ENCODE results near the gene DNAH5. TPM values are rescaled to one million over a fixed set of nuclear protein-coding genes. Genes with fewer than 3 reads are reported as not detected.

DNAH5 gene
- total and polyA plus RNA-seq, 2 of the 13 experiments (the other 11 are each of a cell fraction or from before 2014, with no cell fraction given) = 0.09 TPM

- no peaks in the 10 kb centered on the region for H3K36me3 ChIP-seq (replicated peaks in 1 of 2; ENCODE audit: control insufficient read depth in 1 of 2, insufficient read depth in 2 of 2, low read length in 2 of 2)
- H3K4me2 ChIP-seq (ENCODE audit: low read depth, low read length) = no peak overlapping the region
- H3K9me3 ChIP-seq (ENCODE audit: low read length) = no peaks in the 10 kb centered on the region
- H3K79me2 ChIP-seq (ENCODE audit: insufficient read depth, low read length) = no peaks in the 10 kb centered on the region
- no peaks in the 10 kb centered on the region for H3K4me1 ChIP-seq (ENCODE audit: insufficient read depth, low read length)
- no peaks in the 10 kb centered on the region; a peak in 1 of 5 replicates for H3K27me3 ChIP-seq (ENCODE audit: control insufficient read depth in 1 of 2, insufficient read depth in 2 of 2, low read length in 2 of 2)
- no peak overlapping the region for H2AFZ ChIP-seq (ENCODE audit: low read length)
- ATAC-seq (no peak), FAIRE-seq (no peak), DNase-seq (ENCODE audit: low spot score) (no peak)
- H3K27ac ChIP-seq (ENCODE audit: extremely low read length, insufficient read depth, low read length) = no peak overlapping the region
- CTCF ChIA-PET (ENCODE audit: low intra/inter-chr PET ratio, low total read pairs) = no interaction called here
- H4K20me1 ChIP-seq (ENCODE audit: insufficient read depth, low read length) = no peaks in the 10 kb centered on the region
- TF ChIP-seq, protein P1, sequence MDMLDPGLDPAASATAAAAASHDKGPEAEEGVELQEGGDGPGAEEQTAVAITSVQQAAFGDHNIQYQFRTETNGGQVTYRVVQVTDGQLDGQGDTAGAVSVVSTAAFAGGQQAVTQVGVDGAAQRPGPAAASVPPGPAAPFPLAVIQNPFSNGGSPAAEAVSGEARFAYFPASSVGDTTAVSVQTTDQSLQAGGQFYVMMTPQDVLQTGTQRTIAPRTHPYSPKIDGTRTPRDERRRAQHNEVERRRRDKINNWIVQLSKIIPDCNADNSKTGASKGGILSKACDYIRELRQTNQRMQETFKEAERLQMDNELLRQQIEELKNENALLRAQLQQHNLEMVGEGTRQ (IDR thresholded peaks at IDR 0.05; ENCODE audit: low read depth, low read length) = no peak
- TF ChIP-seq, protein P1 (CRISPR knock-in tag; IDR thresholded peaks at IDR 0.05; ENCODE audit: borderline replicate concordance) = no peak
- TF ChIP-seq TERF1 (CRISPR knock-in tag; IDR thresholded peaks at IDR 0.05) (no peak), ZBTB39 (CRISPR knock-in tag; IDR thresholded peaks at IDR 0.05) (no peak), SP5 (CRISPR knock-in tag; IDR thresholded peaks at IDR 0.05; ENCODE audit: borderline replicate concordance, low read depth) (no peak), ZNF34 (CRISPR knock-in tag; IDR thresholded peaks at IDR 0.05; ENCODE audit: borderline replicate concordance) (no peak), ZBTB42 (CRISPR knock-in tag; IDR thresholded peaks at IDR 0.05) (no peak)
- no peak overlapping the region for H3K9ac ChIP-seq (ENCODE audit: insufficient read depth, low read depth, low read length)
- intact Hi-C loops (cut with micrococcal nuclease; ENCODE audit: unreplicated experiment) (no loop called here), in situ Hi-C loops (cut with HindIII; ENCODE audit: extremely low pct_ligation_motif_present, low pct_unique_long_range_greater_than_20kb) (no loop called here)
- no TSS peak for BruUV-seq (replicated peaks)
- no peak overlapping the region for H3K4me3 ChIP-seq (replicated peaks in 1 of 3; ENCODE audit: insufficient read depth in 1 of 3, low read depth in 2 of 3, low read length in 3 of 3)
- WGBS (ENCODE audit: low lambda C conversion rate) = 11% methylated on average over 2 of the region's 2 CpGs
- POLR2A ChIA-PET = no interaction called here
Measured at GRCh38 chr5:13708432-13708831, 236.1 kb downstream of the DNAH5 start.
